ENCODE results near the gene PPIL1.

The PPIL1 gene

DNA sequence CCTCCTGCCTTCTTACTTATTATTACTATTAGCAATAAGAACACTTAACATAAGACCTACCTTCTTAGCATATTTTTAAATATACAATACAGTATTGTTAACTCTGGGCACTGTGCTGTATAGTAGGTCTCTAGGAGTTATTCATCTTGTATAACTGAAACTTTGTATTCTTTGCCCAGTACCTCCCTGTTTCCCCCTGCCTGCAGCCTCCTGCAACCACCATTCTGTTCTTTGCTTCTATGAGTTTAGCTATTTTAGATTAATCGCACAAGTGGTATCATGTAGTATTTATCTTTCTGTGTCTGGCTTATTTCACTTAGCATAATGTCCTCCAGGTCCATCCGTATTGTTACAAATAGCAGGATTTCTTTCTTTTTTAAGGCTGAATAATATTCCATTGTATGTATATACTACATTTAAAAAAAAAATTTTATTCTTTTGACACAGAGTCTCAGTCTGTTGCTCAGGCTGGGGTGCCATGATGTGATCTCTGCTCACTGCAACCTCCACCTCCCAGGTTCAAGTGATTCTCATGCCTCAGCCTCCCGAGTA is 15.6 kb upstream of the PPIL1 start:
- H3K9me2 ChIP-seq (replicated peaks; ENCODE audit: insufficient read depth, low read length), result no peaks in the 10 kb centered on the region
- no peaks in the 10 kb centered on the region for H3K27me3 ChIP-seq (ENCODE audit: low read length)
- TF ChIP-seq, protein P1, sequence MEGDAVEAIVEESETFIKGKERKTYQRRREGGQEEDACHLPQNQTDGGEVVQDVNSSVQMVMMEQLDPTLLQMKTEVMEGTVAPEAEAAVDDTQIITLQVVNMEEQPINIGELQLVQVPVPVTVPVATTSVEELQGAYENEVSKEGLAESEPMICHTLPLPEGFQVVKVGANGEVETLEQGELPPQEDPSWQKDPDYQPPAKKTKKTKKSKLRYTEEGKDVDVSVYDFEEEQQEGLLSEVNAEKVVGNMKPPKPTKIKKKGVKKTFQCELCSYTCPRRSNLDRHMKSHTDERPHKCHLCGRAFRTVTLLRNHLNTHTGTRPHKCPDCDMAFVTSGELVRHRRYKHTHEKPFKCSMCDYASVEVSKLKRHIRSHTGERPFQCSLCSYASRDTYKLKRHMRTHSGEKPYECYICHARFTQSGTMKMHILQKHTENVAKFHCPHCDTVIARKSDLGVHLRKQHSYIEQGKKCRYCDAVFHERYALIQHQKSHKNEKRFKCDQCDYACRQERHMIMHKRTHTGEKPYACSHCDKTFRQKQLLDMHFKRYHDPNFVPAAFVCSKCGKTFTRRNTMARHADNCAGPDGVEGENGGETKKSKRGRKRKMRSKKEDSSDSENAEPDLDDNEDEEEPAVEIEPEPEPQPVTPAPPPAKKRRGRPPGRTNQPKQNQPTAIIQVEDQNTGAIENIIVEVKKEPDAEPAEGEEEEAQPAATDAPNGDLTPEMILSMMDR (IDR thresholded peaks at IDR 0.05; ENCODE audit: insufficient read depth, low read length, poor library complexity, severe bottlenecking), result no peak
- TF ChIP-seq EZH2phosphoT487 (conservative IDR thresholded peaks at IDR 0.05; ENCODE audit: low read length), result no peak
- H3K9me3 ChIP-seq (ENCODE audit: insufficient read depth, low read length), result no peaks in the 10 kb centered on the region
- H3K27ac ChIP-seq (ENCODE audit: low read depth, low read length), result no peak overlapping the region
- no peaks in the 10 kb centered on the region for H4K20me1 ChIP-seq (ENCODE audit: low read depth, low read length)
- H3F3A ChIP-seq (ENCODE audit: insufficient read depth), result peaks cover 23% of the 10 kb centered on the region; the same call in 1 of the 2 replicates
- peaks cover 13% of the 10 kb centered on the region; the same call in 1 of the 2 replicates for H3K36me3 ChIP-seq (ENCODE audit: low read length)
- H3K4me2 ChIP-seq (ENCODE audit: low read depth, low read length, poor library complexity, severe bottlenecking), result no peak overlapping the region
- no peak overlapping the region for H3K4me3 ChIP-seq (ENCODE audit: insufficient read depth, low read length, poor library complexity, severe bottlenecking)
- H3K79me2 ChIP-seq (ENCODE audit: insufficient read depth, low read length), result peaks cover 85% of the 10 kb centered on the region
- H2AFZ ChIP-seq (ENCODE audit: low read depth, low read length, severe bottlenecking), result no peak overlapping the region
- H3K9ac ChIP-seq (ENCODE audit: low read length), result no peak overlapping the region

DNA sequence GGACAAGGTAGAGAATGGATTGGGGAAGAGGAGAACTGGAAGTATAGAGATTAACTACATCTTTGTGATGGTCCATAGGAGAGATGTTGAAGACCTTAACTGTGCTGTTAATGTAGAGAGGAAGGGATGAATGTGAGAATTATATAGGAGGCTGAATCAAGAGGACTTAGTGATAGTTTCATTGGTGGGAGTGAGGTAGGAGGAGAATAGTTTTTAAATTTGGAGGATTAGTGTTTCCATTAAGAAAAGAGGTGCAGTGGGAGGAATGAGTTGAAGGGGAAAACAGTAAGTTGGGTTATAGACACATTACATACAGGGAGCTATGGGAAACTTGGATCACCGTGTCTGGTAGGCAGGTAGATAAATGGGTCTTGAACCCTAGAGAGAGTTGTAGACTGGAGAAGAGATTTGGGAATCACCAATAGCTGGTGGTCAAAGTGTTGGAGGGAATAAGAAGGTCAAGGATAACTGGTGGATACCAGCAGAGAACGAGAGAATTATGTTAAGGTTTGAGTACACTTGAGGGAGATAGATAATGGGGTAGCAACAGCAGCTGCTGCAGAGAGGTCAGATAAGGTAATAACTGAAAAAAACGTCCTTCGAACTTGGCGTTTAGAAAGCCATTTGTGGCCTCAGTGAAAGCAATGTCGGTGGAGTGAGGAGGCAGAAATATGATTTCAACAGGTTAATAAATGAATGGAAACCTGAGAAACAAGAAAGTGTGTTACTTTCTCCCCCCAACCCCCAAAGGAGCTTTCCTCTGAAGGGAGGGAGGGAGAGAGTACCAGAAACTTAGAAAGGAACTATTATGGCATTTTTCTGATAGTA is 14.3 kb upstream of the PPIL1 start:
- Histone ChIP-seq H3K36me3 (ENCODE audit: low read length) (peaks cover 4% of the 10 kb centered on the region; the same call in 1 of the 2 replicates), H3K9me2 (replicated peaks; ENCODE audit: insufficient read depth, low read length) (no peaks in the 10 kb centered on the region), H3F3A (ENCODE audit: insufficient read depth) (peaks cover 34% of the 10 kb centered on the region; the same call in 1 of the 2 replicates), H3K4me3 (ENCODE audit: insufficient read depth, low read length, poor library complexity, severe bottlenecking) (no peak overlapping the region), H3K4me2 (ENCODE audit: low read depth, low read length, poor library complexity, severe bottlenecking) (peak overlapping the region; percentile 8), H3K27ac (ENCODE audit: low read depth, low read length) (no peak overlapping the region), H3K79me2 (ENCODE audit: insufficient read depth, low read length) (peaks cover 73% of the 10 kb centered on the region), H3K9me3 (ENCODE audit: insufficient read depth, low read length) (no peaks in the 10 kb centered on the region), H3K27me3 (ENCODE audit: low read length) (no peaks in the 10 kb centered on the region), H2AFZ (ENCODE audit: low read depth, low read length, severe bottlenecking) (no peak overlapping the region), H3K9ac (ENCODE audit: low read length) (no peak overlapping the region), H4K20me1 (ENCODE audit: low read depth, low read length) (no peaks in the 10 kb centered on the region)
- no peak for TF ChIP-seq EZH2phosphoT487 (conservative IDR thresholded peaks at IDR 0.05; ENCODE audit: low read length)
- TF ChIP-seq, protein P1 (IDR thresholded peaks at IDR 0.05; ENCODE audit: insufficient read depth, low read length, poor library complexity, severe bottlenecking), result no peak

DNA sequence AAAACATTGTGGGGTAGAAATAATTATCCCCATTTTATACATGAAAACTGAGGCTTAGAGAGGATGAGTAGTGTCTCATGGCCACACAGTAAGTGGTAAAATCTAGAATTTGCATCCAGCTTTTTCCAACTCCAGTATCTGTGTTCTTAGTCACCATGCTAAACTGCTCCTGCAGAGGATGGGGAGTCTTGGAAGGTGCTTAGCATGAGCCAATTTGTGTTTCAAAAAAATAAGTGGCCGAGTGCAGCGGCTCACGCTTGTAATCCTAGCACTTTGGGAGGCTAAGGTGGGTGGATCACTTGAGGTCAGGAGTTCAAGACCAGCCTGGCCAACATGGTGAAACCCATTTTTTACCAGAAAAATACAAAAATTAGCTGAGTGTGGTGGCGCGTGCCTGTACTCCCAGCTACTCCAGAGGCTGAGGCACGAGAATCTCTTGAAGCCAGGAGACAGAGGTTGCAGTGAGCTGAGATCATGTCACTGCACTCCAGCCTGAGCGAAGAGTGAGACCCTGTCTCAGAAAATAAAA is 13.6 kb upstream of the PPIL1 start:
- no peak overlapping the region for H3K4me3 ChIP-seq (ENCODE audit: insufficient read depth, low read length, poor library complexity, severe bottlenecking)
- no peak for TF ChIP-seq EZH2phosphoT487 (conservative IDR thresholded peaks at IDR 0.05; ENCODE audit: low read length)
- TF ChIP-seq, protein P1 (IDR thresholded peaks at IDR 0.05; ENCODE audit: insufficient read depth, low read length, poor library complexity, severe bottlenecking), result no peak
- H3F3A ChIP-seq (ENCODE audit: insufficient read depth), result peaks cover 34% of the 10 kb centered on the region; the same call in 1 of the 2 replicates
- H3K27me3 ChIP-seq (ENCODE audit: low read length), result no peaks in the 10 kb centered on the region
- peak overlapping the region; percentile 86 for H3K27ac ChIP-seq (ENCODE audit: low read depth, low read length)
- H3K9ac ChIP-seq (ENCODE audit: low read length), result no peak overlapping the region
- peak overlapping the region; percentile 97 for H3K4me2 ChIP-seq (ENCODE audit: low read depth, low read length, poor library complexity, severe bottlenecking)
- H4K20me1 ChIP-seq (ENCODE audit: low read depth, low read length), result no peaks in the 10 kb centered on the region
- H3K36me3 ChIP-seq (ENCODE audit: low read length), result peaks cover 4% of the 10 kb centered on the region; the same call in 1 of the 2 replicates
- H3K79me2 ChIP-seq (ENCODE audit: insufficient read depth, low read length), result peaks cover 69% of the 10 kb centered on the region
- no peak overlapping the region for H2AFZ ChIP-seq (ENCODE audit: low read depth, low read length, severe bottlenecking)
- no peaks in the 10 kb centered on the region for H3K9me3 ChIP-seq (ENCODE audit: insufficient read depth, low read length)
- H3K9me2 ChIP-seq (replicated peaks; ENCODE audit: insufficient read depth, low read length), result no peaks in the 10 kb centered on the region
